Measurements from ENCODE around the gene DNAI1. TPM values are rescaled to one million over a fixed set of nuclear protein-coding genes. Genes with fewer than 3 reads are reported as not detected.

The DNAI1 gene
- total RNA-seq, 1 experiment from 2014 or later: not detected

DNA sequence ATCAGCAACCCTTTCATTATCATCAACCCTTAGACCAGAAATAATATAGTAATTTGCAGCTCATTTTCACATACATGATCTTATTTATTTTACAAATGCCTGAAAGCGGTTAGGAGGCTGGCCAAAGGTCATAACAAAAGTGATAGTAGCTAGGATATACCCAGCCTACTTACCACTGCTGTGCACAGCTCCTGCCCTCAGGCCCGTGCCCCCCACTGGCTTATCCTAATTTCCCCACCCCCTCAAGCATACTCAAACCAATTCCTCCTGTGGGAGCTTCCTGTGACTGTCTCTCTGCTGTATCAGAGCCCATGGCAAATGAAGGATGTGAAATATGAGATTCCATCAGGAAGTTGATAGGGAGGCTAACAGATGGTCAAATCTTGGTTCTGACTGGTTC, 15.1 kb upstream of the DNAI1 start:
- Histone ChIP-seq H3K27me3 (no peaks in the 10 kb centered on the region), H3K36me3 (no peaks in the 10 kb centered on the region), H3K9me3 (no peaks in the 10 kb centered on the region), H3K4me3 (no peak overlapping the region)
- DNase-seq: no peak

GRCh38 chr9:34443976-34444375, 14.6 kb upstream of the DNAI1 start:
- no peak for DNase-seq
- H3K9me3 ChIP-seq: no peaks in the 10 kb centered on the region
- H3K36me3 ChIP-seq: no peaks in the 10 kb centered on the region
- no peak overlapping the region for H3K4me3 ChIP-seq
- no peaks in the 10 kb centered on the region for H3K27me3 ChIP-seq

DNA sequence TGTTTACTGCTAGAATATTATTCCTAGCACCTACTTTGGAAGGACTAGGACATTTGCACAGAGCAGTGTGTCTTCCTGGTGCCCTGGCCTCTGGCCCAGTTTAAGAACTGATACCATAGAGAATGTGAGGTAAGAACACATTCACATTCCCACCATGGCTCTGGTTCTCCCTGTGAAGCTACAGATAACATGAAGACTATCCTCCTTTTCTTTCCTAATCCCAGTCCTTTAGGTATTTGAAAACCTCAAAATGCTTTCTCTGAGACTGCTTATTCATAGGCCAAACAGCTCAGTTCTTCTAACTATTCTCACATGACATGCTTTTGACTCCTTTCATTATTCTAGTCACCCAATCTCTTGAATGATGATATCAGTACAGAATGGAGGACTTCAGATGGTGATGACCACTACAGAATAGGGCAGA, 12.1 kb upstream of the DNAI1 start:
- Histone ChIP-seq H3K27me3 (no peaks in the 10 kb centered on the region), H3K4me3 (no peak overlapping the region), H3K36me3 (no peaks in the 10 kb centered on the region), H3K9me3 (no peaks in the 10 kb centered on the region)
- no peak for DNase-seq

DNA sequence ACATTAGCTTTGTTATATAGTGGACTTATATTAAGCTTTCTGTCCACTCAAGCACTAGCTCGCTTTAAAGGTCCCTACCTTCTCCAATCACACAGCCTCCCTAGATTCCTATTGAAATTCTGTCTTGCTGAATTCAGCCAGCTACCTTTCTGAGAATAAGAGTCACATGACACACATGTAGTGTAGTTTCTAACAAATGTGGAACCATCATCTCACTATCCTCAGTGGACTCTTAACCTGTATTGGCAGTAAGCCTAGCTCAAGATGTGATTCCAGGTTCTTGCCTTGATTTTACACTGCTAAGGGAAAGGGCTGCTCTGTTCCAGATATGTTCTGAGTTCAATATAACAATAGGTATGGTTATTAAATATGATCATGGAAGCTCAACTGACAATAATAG, 11.7 kb upstream of the DNAI1 start:
- Histone ChIP-seq H3K9me3 (no peaks in the 10 kb centered on the region), H3K27me3 (no peaks in the 10 kb centered on the region), H3K4me3 (no peak overlapping the region), H3K36me3 (no peaks in the 10 kb centered on the region)
- no peak for DNase-seq

GRCh38 chr9:34450644-34451043, 8.0 kb upstream of the DNAI1 start:
- no peak overlapping the region for H3K4me3 ChIP-seq
- H3K36me3 ChIP-seq: no peaks in the 10 kb centered on the region
- DNase-seq: no peak
- no peaks in the 10 kb centered on the region for H3K9me3 ChIP-seq
- H3K27me3 ChIP-seq: no peaks in the 10 kb centered on the region

DNA sequence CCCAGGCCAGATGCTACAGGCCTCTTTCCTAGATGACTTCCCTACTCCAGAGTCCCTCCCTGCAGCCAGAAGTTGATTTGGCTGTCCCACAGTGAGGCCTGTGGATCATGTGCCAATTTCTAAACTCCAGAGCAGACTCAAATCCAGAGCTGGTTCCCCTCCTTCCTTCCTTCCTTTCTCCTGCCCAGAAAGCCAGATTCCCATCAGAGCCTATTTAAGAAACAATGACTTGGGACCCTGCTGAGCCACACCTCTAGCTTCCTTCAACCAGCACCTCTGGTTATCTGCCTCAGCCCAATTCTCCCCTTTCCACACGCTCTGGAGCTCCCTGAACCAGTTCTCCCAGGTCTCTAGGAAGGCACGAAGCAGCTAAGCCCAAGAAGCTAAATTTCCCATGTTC, 7.5 kb upstream of the DNAI1 start:
- Histone ChIP-seq H3K9me3 (no peaks in the 10 kb centered on the region), H3K36me3 (no peaks in the 10 kb centered on the region), H3K27me3 (no peaks in the 10 kb centered on the region), H3K4me3 (no peak overlapping the region)
- DNase-seq: no peak

DNA sequence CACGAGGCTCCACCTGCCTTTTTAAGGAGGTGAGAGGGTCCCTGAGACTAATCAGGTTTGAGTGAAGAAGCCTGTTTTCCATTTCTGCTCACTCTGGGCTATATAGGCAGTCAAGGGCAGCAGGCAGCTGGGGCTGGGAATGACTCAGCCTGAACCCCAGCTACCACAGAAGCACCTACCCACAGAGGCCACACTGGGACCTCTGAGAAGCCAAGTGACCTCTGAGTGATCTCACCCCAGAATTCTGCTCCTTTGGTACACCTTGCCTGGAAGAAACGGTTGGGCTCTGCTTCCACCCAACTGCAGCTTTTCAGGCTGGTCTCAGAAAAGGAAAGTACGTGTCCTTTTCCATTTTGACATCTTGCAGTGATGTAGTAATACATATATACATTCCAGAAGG, 7.1 kb upstream of the DNAI1 start:
- no peak for DNase-seq
- no peak overlapping the region for H3K4me3 ChIP-seq
- no peaks in the 10 kb centered on the region for H3K36me3 ChIP-seq
- H3K27me3 ChIP-seq: no peaks in the 10 kb centered on the region
- no peaks in the 10 kb centered on the region for H3K9me3 ChIP-seq

GRCh38 chr9:34452568-34452967, 6.0 kb upstream of the DNAI1 start:
- no peaks in the 10 kb centered on the region for H3K36me3 ChIP-seq
- no peak for DNase-seq
- no peaks in the 10 kb centered on the region for H3K27me3 ChIP-seq
- no peaks in the 10 kb centered on the region for H3K9me3 ChIP-seq
- H3K4me3 ChIP-seq: no peak overlapping the region

DNA sequence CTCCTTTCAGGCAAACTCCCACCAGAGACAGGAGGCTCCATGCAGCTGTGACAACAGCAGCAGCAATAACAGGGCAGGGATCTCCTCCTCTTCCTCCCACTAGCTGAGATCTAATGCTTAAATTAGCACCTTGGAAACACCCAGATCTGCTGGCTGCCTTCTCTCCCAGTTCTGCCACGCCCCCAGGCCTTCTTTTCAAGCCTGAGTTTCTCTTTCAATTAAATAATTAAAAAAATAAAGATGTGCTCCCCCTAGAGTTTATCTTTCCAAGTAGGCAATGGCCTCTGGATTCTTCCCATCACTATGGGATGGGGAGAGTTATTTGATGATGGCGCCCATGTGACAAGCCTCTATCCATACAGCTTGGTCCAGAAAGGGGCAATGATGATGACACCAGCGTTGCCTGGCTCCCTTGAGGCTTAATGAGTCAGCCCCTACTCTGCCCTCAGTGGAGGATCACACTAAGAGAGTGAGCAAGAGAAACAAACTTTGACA, 4.0 kb upstream of the DNAI1 start:
- H3K9me3 ChIP-seq: no peaks in the 10 kb centered on the region

GRCh38 chr9:34456151-34456550, 2.5 kb upstream of the DNAI1 start:
- Histone ChIP-seq H3K9me3 (no peaks in the 10 kb centered on the region), H3K27me3 (no peaks in the 10 kb centered on the region), H3K4me3 (no peak overlapping the region), H3K36me3 (no peaks in the 10 kb centered on the region)
- no peak for DNase-seq

More for the DNA sequence above, 4.0 kb upstream of the DNAI1 start:
- Histone ChIP-seq H3K4me3 (no peak overlapping the region), H3K36me3 (no peaks in the 10 kb centered on the region), H3K27me3 (no peaks in the 10 kb centered on the region)
- DNase-seq: peak; percentile 67

DNA sequence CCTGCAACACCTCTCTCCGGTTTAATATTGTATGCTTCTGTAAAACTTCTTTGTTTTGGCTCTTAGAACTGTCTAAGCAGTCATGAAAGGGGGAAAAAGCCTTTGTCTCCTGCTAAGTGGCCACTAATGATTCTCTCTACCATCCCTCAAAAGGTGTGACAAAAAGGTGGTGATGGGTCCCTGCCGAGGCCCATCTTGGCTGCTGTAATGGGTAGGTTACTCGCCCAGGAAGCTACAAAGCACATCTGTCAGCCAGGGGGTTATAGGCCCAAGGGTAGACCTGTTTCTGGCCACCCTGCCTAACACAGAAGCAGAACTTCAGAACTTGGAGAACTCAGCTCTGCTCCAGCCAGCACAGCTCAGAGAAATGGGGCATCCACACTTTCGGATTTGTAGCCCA, 1.9 kb upstream of the DNAI1 start:
- H3K4me3 ChIP-seq: peak overlapping the region; percentile 71
- H3K9me3 ChIP-seq: no peaks in the 10 kb centered on the region
- no peaks in the 10 kb centered on the region for H3K36me3 ChIP-seq
- H3K27me3 ChIP-seq: no peaks in the 10 kb centered on the region
- no peak for DNase-seq

GRCh38 chr9:34457266-34458012, 1.2 kb upstream of the DNAI1 start:
- DNase-seq: peak; percentile 82
- no peaks in the 10 kb centered on the region for H3K36me3 ChIP-seq

GRCh38 chr9:34458959-34459340, 345 bp downstream of the DNAI1 start:
- Histone ChIP-seq H3K4me3 (peak overlapping the region; percentile 71), H3K36me3 (no peaks in the 10 kb centered on the region), H3K9me3 (no peaks in the 10 kb centered on the region), H3K27me3 (no peaks in the 10 kb centered on the region)
- no peak for DNase-seq

More at GRCh38 chr9:34457266-34458012, 1.2 kb upstream of the DNAI1 start:
- H3K4me3 ChIP-seq: peak overlapping the region; percentile 71
- H3K27me3 ChIP-seq: no peaks in the 10 kb centered on the region
- no peaks in the 10 kb centered on the region for H3K9me3 ChIP-seq

DNA sequence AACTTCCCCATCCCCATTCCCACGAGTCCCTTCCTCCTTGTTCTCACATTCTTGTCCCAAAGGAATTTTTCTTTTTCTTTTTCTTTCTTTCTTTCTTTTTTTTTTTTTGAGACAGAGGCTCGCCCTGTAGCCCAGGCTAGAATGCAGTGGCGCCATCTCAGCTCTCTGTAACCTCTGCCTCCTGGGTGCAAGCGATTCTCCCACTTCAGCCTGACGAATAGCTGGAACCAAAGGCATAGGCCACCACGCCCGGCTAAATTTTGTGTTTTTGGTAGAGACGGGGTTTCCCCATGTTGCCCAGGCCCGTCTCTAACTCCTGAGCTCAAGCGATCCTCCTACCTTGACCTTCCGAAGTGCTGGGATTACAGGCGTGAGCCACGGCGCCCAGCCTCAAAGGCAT, 751 bp downstream of the DNAI1 start:
- DNase-seq: no peak
- Histone ChIP-seq H3K9me3 (no peaks in the 10 kb centered on the region), H3K36me3 (no peaks in the 10 kb centered on the region), H3K27me3 (no peaks in the 10 kb centered on the region), H3K4me3 (no peak overlapping the region)

DNA sequence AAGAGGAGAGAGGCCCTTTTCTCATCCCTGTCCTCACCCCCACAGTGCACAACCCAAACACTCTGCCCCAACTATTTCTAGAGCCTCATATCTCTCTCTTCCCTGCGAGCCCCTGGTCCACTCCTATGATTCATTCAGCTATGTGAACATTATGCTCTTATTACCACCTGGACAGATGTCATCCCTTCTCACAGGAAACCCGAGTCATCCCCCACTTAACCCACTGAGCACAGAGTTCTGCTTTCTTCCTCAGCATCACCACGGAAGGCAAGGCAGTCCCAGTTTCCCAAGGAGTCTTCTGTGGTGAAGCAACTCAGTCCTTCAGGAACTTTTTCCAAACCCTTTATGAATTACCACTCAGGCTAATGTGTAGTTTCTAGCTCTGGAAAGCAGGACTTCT, 1.3 kb downstream of the DNAI1 start:
- Histone ChIP-seq H3K4me3 (no peak overlapping the region), H3K9me3 (no peaks in the 10 kb centered on the region), H3K36me3 (no peaks in the 10 kb centered on the region), H3K27me3 (no peaks in the 10 kb centered on the region)
- DNase-seq: no peak

GRCh38 chr9:34463098-34463900, 4.7 kb downstream of the DNAI1 start:
- Histone ChIP-seq H3K27me3 (no peaks in the 10 kb centered on the region), H3K9me3 (no peaks in the 10 kb centered on the region), H3K4me3 (no peak overlapping the region), H3K36me3 (no peaks in the 10 kb centered on the region)
- peak; percentile 63 for DNase-seq

- Histone ChIP-seq H3K27me3 (no peaks in the 10 kb centered on the region), H3K36me3 (no peaks in the 10 kb centered on the region), H3K9me3 (no peaks in the 10 kb centered on the region), H3K4me3 (no peak overlapping the region)
- no peak for DNase-seq
Observed at GRCh38 chr9:34463901-34464232, 5.3 kb downstream of the DNAI1 start.

GRCh38 chr9:34464571-34464970, 6.0 kb downstream of the DNAI1 start:
- Histone ChIP-seq H3K9me3 (no peaks in the 10 kb centered on the region), H3K4me3 (no peak overlapping the region), H3K27me3 (no peaks in the 10 kb centered on the region), H3K36me3 (no peaks in the 10 kb centered on the region)
- no peak for DNase-seq
